ENCODE results near the gene GDNF. TPM values are rescaled to one million over a fixed set of nuclear protein-coding genes. Genes with fewer than 3 reads are reported as not detected.
"Not testable (repeated sequence)": the region's sequence is repeated elsewhere in the genome, so short reads cannot be mapped to it uniquely, and the experiment has no call there.

The GDNF gene
- polyA plus RNA-seq, 6 donors from 2014 or later, result not detected

DNA sequence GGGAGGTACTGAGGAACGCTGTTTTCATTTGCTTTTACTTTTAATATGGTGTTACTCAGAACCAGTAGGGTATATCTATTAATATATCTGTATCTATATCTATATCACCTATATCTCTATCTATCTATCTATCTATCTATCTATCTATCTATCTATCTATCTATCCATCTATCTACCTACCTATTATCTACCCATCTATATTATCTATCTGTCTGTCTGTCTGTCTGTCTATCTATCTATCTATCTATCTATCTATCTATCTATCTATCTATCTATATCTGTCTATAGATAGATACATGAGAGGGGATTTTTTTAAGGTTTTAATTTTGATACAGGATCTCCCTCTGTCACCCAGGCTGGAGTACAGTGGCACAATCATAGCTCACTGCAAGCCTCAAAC, 23.1 kb upstream of the GDNF start:
- not testable (repeated sequence) for H3K4me3 Mint-ChIP-seq

DNA sequence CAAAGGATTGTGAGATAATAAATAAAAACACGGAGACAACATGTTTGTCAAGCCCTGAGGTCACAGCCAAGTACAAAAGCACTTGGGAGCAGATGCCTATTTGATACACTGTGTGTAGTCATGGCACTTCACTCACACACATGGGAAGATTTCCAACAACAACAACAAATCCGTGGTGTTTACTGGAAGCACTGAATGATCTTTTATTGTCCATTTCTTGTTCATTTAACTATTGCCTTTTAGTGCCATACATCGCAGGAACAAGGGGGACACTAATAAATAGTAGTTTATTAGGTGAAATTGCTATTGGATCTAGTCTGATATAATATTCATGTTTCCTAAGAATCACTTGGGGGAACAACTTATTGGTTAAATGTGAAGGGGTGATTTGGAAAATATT, 20.4 kb upstream of the GDNF start:
- peaks cover 18 to 31% (median 21%) of the 10 kb centered on the region in 3 donors for H3K27me3 Mint-ChIP-seq
- ATAC-seq (ENCODE audit: low read depth in 2 of 2) (no peak), DNase-seq (no peak)
- no peak overlapping the region for H3K27ac Mint-ChIP-seq
- H3K9me3 Mint-ChIP-seq, result peaks cover 2 to 9% (median 4%) of the 10 kb centered on the region in 7 donors
- no peaks in the 10 kb centered on the region for H3K36me3 Mint-ChIP-seq
- H3K4me1 Mint-ChIP-seq, result no peaks in the 10 kb centered on the region
- no peak overlapping the region for H3K4me3 Mint-ChIP-seq

More for the DNA sequence above, 23.1 kb upstream of the GDNF start:
- not testable (repeated sequence) for H3K4me1 Mint-ChIP-seq; H3K27ac Mint-ChIP-seq; ATAC-seq (ENCODE audit: low read depth in 2 of 2); DNase-seq; H3K9me3 Mint-ChIP-seq; H3K36me3 Mint-ChIP-seq
- H3K27me3 Mint-ChIP-seq, result peaks cover 9 to 32% (median 23%) of the 10 kb centered on the region in 3 donors

DNA sequence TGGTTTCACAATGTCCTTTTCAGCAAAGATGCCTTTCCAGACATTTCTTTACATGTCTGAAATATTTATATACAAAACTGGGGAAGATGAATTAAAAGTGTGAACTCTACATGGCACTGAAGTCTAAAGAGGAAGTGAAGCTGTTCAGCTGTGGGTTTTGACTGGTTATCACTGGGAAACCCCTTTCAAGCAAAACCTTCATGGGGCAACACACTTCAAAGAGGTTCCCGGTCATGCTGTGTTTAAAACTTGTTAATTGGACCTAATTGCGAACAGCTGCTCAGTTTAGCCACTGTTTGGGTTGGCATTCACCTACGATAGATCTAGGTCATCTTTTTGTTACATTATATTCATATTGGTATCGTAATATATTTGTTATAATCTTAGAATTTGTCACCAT, 20.0 kb upstream of the GDNF start:
- H3K4me1 Mint-ChIP-seq, result no peaks in the 10 kb centered on the region
- peaks cover 2 to 12% (median 7%) of the 10 kb centered on the region in 7 donors for H3K9me3 Mint-ChIP-seq
- no peak overlapping the region for H3K27ac Mint-ChIP-seq
- DNase-seq (no peak), ATAC-seq (ENCODE audit: low read depth in 2 of 2) (peak; percentile 58)
- H3K4me3 Mint-ChIP-seq, result no peak overlapping the region
- no peaks in the 10 kb centered on the region for H3K36me3 Mint-ChIP-seq
- peaks cover 17 to 27% (median 18%) of the 10 kb centered on the region in 3 donors for H3K27me3 Mint-ChIP-seq

DNA sequence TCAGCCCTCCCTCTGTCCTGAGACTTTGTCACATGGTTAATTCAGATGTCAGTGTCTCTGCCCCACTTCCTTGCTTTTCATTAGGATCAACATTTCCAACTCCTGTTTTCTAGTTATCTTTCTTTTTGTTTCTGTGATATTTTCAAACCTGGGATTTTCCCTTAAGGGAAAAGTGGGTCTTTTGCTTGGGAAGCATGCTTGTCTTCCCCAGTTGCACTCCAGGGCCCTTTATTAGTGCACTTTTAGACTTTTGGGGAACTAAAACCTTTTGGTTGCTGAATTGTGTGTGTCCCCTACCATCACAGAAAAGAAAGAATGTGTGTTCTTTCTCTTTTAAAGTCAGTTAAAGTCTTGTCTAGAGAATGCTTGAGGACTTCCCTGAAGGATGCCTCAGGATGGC, 18.4 kb upstream of the GDNF start:
- peaks cover 4 to 19% (median 9%) of the 10 kb centered on the region in 7 donors for H3K9me3 Mint-ChIP-seq
- ATAC-seq (ENCODE audit: low read depth in 2 of 2) (no peak), DNase-seq (no peak)
- H3K27ac Mint-ChIP-seq, result no peak overlapping the region
- no peaks in the 10 kb centered on the region for H3K36me3 Mint-ChIP-seq
- no peak overlapping the region for H3K4me3 Mint-ChIP-seq
- peaks cover 8 to 21% (median 16%) of the 10 kb centered on the region in 3 donors for H3K27me3 Mint-ChIP-seq
- H3K4me1 Mint-ChIP-seq, result no peaks in the 10 kb centered on the region

DNA sequence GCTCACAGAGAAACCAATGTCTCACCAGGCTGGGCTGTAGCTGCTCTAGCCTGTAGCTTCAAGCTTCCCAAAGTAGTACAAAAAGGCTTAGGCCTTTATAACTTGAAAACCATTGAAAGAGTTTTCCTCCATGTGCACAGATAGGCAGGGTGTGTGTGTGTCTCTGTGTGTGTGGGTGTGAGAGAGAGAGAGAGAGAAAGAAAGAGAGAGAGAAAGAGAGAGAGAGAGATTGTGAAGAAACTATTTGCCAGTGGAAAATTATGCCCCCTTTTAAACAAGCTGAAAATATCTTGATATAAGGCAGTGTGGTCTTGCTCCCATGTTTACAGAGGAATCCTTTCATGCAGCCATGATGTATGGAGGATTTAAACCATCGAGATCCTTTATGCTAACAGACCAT, 17.9 kb upstream of the GDNF start:
- Mint-ChIP-seq H3K4me1 (no peaks in the 10 kb centered on the region), H3K36me3 (no peaks in the 10 kb centered on the region), H3K27ac (no peak overlapping the region), H3K27me3 (peaks cover 2 to 19% (median 19%) of the 10 kb centered on the region in 3 donors), H3K4me3 (peak overlapping the region in 1 of 8 donors; percentile 38), H3K9me3 (peaks cover 4 to 19% (median 9%) of the 10 kb centered on the region in 7 donors)
- DNase-seq (no peak), ATAC-seq (ENCODE audit: low read depth in 2 of 2) (no peak)

DNA sequence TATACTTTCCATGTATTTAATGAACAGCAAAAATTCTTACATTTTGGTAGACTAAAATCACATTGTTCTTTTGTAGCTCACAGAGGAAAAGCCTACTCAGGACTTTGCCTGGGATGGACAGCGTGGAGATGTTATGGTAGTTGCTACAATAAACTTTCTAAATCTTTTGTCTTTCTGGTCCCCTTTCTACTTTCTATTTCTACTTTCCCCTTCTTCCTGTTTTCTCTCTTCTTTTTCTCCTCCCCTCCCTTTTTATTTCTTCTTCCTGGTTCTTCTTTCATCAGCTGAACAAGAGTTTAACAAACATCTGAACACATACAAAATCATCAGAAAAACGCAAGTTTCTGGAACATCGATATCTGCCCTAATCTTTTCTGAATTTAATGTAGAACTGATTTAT, 15.6 kb upstream of the GDNF start:
- Mint-ChIP-seq H3K27me3 (peaks cover 7 to 22% (median 12%) of the 10 kb centered on the region in 3 donors), H3K36me3 (no peaks in the 10 kb centered on the region), H3K4me3 (no peak overlapping the region)

DNA sequence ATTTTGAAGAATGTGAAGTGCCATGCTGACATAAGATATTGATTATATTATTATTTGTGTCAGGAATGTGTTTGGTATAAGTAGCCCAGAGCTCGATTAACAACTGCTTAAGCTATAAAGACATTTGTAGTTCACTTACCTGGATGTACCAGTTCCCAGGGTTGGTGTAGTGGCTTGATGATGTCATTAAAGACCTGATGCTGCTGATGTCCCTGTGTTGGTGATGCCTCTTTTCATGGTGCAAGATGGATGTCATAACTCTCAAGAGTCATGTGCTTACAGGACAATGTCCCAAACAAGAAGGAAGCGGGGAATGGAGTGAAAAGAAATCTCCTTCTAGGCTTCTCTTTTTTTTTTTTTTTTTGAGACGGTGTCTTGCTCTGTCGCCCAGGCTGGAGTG, 11.5 kb upstream of the GDNF start:
- ATAC-seq (ENCODE audit: low read depth in 2 of 2), result no peak
- no peaks in the 10 kb centered on the region for H3K4me1 Mint-ChIP-seq

More for the DNA sequence above, 15.6 kb upstream of the GDNF start:
- peaks cover 4 to 19% (median 9%) of the 10 kb centered on the region in 7 donors for H3K9me3 Mint-ChIP-seq
- ATAC-seq (ENCODE audit: low read depth in 2 of 2) (no peak), DNase-seq (no peak)
- no peaks in the 10 kb centered on the region for H3K4me1 Mint-ChIP-seq
- no peak overlapping the region for H3K27ac Mint-ChIP-seq

DNA sequence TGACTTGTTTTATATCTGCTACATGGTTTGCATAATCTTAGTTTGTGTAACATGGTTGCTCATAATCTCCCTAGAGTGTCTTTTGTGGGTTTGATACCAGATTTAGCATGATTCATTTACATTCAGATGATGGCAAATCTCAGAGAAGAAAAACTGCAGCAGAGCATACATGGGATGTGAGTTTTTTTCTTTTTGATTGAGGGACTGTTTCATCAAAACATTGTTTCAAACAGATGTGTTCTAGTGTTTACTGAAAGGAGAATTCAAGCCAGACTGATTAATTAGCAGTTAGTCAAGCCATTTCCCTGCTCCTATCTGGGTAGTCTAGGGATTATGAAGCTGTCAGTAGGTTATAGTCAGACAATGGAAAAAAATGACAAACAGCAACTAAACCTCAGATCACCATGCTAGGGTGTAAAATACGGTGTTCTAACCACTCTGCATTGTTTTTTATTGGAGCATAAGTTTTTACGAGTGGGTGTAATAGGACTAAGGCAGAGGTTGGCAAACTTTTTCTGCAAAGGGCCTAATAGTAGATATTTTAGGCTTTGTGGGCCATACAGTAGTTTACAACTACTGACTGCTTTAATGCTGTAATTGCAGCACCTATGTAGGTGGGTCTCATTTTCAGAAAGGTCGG, 10.5 kb upstream of the GDNF start:
- H3K4me1 Mint-ChIP-seq, result no peaks in the 10 kb centered on the region
- no peak overlapping the region for H3K27ac Mint-ChIP-seq
- H3K27me3 Mint-ChIP-seq, result peaks cover 20 to 32% (median 26%) of the 10 kb centered on the region in 3 donors
- ATAC-seq (ENCODE audit: low read depth in 2 of 2) (no peak), DNase-seq (no peak)
- H3K9me3 Mint-ChIP-seq, result peaks cover 0 to 14% (median 7%) of the 10 kb centered on the region in 7 donors
- H3K36me3 Mint-ChIP-seq, result no peaks in the 10 kb centered on the region
- no peak overlapping the region for H3K4me3 Mint-ChIP-seq

More for the DNA sequence above, 11.5 kb upstream of the GDNF start:
- Mint-ChIP-seq H3K27me3 (peaks cover 17 to 33% (median 19%) of the 10 kb centered on the region in 3 donors), H3K4me3 (no peak overlapping the region), H3K27ac (no peak overlapping the region), H3K36me3 (no peaks in the 10 kb centered on the region), H3K9me3 (peaks cover 2 to 19% (median 7%) of the 10 kb centered on the region in 7 donors)
- DNase-seq, result no peak

DNA sequence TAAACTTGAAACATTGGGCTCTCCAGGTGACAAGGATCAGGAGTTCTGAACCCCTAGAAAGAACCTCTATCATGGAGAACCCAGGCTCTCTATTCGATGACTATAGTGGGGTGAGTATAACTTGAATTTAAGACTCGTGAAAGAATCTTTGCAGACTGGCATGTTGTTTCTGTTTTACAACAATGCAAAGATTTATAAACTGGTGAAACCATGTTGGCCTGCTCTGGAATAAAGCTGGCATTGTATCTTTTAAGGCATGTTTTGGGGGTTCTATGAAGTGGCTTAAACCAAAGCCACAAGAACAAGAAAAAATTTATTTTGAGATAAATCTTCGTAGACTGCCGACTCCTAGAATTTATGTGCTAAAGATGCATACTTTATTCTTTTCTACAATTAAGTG, 9.8 kb upstream of the GDNF start:
- no peak for ATAC-seq (ENCODE audit: low read depth in 2 of 2)
- Mint-ChIP-seq H3K4me1 (no peaks in the 10 kb centered on the region), H3K9me3 (peaks cover 0 to 10% (median 3%) of the 10 kb centered on the region in 7 donors), H3K27me3 (peaks cover 26 to 37% (median 33%) of the 10 kb centered on the region in 3 donors), H3K4me3 (no peak overlapping the region), H3K27ac (no peak overlapping the region), H3K36me3 (no peaks in the 10 kb centered on the region)
- no peak for DNase-seq

DNA sequence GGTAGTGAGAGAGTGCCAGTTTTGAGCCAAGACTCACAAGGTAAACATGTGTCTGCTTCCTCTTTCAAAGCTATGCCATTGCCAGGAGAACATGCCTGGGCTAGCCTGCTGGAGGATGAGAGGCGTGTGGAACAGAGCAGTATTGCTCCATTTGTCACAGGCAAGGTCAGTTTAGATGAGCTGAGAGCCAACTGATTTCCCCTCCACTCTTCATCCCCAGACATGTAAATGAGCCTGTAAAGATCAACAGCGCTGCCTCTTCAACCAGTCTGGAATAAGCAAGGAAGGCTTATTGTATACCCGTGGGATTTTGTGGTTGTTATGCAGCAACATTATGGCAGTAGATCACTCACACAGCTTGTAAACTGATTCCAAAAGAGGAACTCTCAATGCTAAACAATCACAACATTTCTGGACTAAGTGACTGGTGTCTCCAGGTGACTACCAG, 8.2 kb upstream of the GDNF start:
- no peak for DNase-seq
- no peaks in the 10 kb centered on the region for H3K4me1 Mint-ChIP-seq
- no peak overlapping the region for H3K27ac Mint-ChIP-seq
- ATAC-seq (ENCODE audit: low read depth in 2 of 2), result no peak
- peaks cover 35 to 44% (median 42%) of the 10 kb centered on the region in 3 donors for H3K27me3 Mint-ChIP-seq
- H3K9me3 Mint-ChIP-seq, result peaks cover 0 to 5% (median 0%) of the 10 kb centered on the region in 7 donors
- H3K36me3 Mint-ChIP-seq, result no peaks in the 10 kb centered on the region
- no peak overlapping the region for H3K4me3 Mint-ChIP-seq

DNA sequence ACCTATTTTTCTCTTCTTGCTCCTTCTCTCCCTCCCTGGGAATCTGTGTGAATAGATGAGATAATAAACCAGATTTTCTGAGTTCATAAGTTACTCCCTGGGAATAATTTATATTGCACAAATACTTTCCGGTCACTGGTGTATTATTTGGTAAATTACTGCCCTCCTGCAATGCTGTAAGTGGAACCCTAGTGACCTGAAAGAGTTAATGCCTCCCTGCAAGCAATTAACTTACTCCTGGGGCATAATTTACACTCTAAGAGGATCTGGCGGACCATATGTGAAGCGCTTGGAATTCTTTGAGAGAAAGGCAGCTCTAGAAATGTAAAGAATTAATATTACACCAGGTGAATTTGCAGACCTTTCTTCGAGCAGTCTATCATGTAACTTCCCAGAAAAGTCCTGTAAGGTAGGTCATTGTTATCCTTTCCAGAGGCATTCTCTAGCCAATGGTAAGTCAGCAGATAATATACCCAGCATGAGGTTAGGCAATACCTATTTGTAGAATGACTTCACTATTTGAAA, 7.0 kb upstream of the GDNF start:
- H3K4me1 Mint-ChIP-seq, result no peaks in the 10 kb centered on the region
- no peak overlapping the region for H3K4me3 Mint-ChIP-seq
- H3K27ac Mint-ChIP-seq, result peak overlapping the region in 1 of 6 donors; percentile 2
- ATAC-seq (ENCODE audit: low read depth in 2 of 2) (no peak), DNase-seq (no peak)
- H3K27me3 Mint-ChIP-seq, result peaks cover 38 to 50% (median 41%) of the 10 kb centered on the region in 3 donors
- H3K36me3 Mint-ChIP-seq, result no peaks in the 10 kb centered on the region
- peaks cover 0 to 5% (median 0%) of the 10 kb centered on the region in 7 donors for H3K9me3 Mint-ChIP-seq

DNA sequence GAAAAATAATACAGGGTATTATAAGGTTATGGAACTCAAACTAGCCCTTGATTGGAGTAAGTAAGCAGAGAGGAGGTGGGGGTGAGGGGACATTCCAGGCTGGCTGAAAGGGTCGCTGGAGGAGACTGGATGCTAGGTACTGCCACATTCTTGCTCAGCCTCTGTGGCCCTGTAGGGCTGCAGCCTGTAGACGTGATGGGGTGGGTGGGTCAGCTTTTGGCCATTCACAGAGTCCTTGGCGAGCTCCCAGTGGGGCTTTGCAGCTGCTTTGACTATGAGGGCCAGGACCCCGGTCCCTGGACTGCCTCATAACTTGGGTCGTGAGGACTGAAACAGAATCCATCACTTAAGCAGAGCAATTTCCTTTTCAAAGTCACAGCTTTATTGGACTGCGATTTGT, 4.2 kb upstream of the GDNF start:
- peaks cover 0 to 5% (median 0%) of the 10 kb centered on the region in 7 donors for H3K9me3 Mint-ChIP-seq

DNA sequence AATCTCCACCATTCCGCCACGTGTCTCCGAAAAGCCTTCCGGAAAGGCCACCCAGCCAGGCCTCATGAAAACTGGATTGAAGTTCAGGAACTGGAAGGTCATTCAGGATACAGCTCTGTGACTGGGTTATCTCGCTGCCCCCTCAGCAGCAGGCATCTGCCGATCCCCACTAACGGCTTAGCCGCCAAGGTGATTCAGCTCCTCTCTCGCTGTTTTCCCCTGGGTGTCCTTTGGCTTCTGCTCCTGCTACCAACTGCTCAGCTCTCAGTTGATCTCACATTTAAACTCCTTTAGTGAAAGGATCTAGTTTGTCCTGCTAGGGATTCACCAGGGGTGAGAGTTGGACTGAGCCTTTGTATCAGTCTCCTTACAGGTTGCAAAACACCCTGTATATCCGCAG, 2.2 kb upstream of the GDNF start:
- ATAC-seq (ENCODE audit: low read depth in 2 of 2), result no peak
- Mint-ChIP-seq H3K27me3 (peaks cover 49 to 85% (median 81%) of the 10 kb centered on the region in 3 donors), H3K9me3 (peaks cover 0 to 5% (median 2%) of the 10 kb centered on the region in 7 donors), H3K36me3 (no peaks in the 10 kb centered on the region), H3K4me3 (no peak overlapping the region), H3K4me1 (peaks cover 3 to 25% (median 18%) of the 10 kb centered on the region in 3 donors), H3K27ac (no peak overlapping the region)
- no peak for DNase-seq

More for the DNA sequence above, 4.2 kb upstream of the GDNF start:
- Mint-ChIP-seq H3K4me1 (peaks cover 0 to 5% (median 0%) of the 10 kb centered on the region in 3 donors), H3K36me3 (no peaks in the 10 kb centered on the region), H3K4me3 (no peak overlapping the region), H3K27me3 (peaks cover 46 to 71% (median 61%) of the 10 kb centered on the region in 3 donors), H3K27ac (no peak overlapping the region)
- no peak for DNase-seq
- ATAC-seq (ENCODE audit: low read depth in 2 of 2), result no peak

DNA sequence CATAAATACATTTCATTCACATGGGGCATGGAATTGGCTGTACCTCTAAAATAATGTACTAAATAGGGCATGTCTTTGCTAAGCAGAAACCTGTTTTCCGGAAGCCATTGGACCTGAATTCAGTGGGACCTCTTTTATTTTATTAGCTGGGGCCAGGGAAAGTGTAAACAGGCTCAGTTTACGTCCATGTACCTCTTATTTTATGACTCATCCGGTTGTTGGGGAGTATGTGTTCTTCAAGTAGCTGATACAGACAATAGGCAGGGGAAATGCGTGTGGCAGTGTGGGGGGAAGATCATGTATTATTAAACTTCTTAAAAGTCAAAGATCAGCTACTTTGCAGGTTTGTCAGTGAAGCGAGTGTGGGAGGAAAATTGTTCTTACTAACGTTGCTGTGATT, 1.4 kb upstream of the GDNF start:
- Mint-ChIP-seq H3K4me3 (peak overlapping the region in 1 of 8 donors; percentile 22), H3K27ac (no peak overlapping the region), H3K9me3 (peaks cover 0 to 5% (median 2%) of the 10 kb centered on the region in 7 donors), H3K36me3 (no peaks in the 10 kb centered on the region), H3K27me3 (peaks cover 42 to 81% (median 81%) of the 10 kb centered on the region in 3 donors), H3K4me1 (peaks cover 3 to 33% (median 22%) of the 10 kb centered on the region in 3 donors)
- ATAC-seq (ENCODE audit: low read depth in 2 of 2), result no peak
- no peak for DNase-seq

All from naive B cell (primary cell).